Measurements from ENCODE around the gene C1QB.
"Not testable (repeated sequence)": the region's sequence is repeated elsewhere in the genome, so short reads cannot be mapped to it uniquely, and the experiment has no call there.

C1QB gene

DNA sequence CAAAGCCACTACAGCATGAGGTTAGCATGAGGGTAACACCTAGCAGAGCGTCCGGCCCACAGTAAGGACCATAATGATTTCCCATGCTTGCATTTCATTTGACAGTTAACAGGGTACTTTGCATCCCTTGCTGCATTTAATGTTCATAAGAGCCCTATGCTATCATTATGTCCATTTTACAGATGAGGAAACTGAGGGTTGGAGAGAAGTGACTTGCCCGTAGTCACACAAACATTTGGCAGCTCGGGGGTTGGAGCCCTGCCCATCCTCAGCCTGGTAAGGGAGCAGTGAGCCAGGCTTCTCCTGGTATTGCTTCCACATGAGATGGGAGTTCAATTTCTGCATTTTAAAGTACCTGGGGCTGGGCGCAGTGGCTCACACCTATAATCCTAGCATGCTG is 41.1 kb downstream of the C1QB start:
- no peak for DNase-seq (ENCODE audit: low read depth in 2 of 2)

DNA sequence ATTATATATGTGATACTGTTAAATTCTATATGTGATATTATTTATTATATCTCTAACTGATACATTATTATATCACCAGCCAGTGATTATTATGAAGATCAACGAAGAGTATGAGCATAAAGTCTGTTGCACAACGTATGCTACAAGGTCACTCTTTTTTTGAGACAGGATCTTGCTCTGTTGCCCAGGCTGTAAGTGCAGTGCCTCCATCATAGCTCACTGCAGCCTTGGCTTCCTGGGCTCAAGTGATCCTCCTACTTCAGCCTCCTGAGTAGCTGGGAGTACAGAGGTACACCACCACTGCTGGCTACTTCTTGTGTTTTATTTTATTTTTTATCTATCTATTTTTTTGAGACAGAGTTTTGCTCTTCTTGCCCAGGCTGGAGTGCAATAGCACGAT is 43.6 kb downstream of the C1QB start:
- DNase-seq (ENCODE audit: low read depth in 2 of 2), result no peak

- no peak for DNase-seq (ENCODE audit: low read depth in 2 of 2)
Measured at GRCh38 chr1:22697980-22698379, 44.9 kb downstream of the C1QB start.

- no peak for DNase-seq (ENCODE audit: low read depth in 2 of 2)
Measured at GRCh38 chr1:22699681-22700520, 46.9 kb downstream of the C1QB start.

DNA sequence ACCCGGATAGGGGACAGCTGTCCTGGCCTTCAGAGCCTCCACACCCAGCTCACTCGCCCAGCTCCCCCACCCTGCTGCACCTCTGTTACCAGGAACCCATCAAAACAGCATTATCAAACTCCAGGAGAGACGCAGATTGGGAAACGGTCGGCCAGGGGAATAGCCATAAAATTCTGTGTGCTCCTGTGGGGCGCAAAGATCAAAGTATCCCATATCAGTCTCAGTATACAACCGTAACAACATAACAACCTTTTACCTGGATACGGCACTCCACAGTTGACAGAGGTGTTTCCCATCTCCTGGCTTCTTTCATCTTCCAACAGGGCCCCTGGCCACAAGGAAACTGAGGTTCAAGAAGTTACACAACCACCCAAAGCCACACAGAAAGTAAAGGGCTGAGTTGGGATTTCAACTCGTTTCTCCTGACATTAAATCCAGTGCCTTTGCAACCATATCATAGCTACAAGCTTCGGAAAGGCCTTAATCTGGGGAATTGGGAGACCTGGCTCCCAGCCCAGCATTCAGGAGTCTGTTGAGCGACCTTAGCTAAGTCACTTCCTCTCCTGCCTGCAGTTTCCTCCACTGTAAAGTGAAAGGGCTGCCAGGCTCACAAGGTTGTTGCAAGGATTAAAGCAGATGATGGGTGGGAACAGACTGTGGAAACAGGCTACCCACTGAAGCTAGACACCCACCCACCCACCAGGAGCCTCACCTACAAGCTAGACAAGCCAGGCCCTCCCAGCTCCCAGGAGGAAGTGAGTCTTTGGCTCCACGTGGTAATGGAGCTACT is 49.5 kb downstream of the C1QB start:
- no peak for DNase-seq (ENCODE audit: low read depth in 2 of 2)

- peak; percentile 52 to 78 for DNase-seq (ENCODE audit: low read depth in 2 of 2)
Measured at GRCh38 chr1:22704440-22705067, 51.5 kb downstream of the C1QB start.

- DNase-seq (ENCODE audit: low read depth in 2 of 2), result no peak
Measured at GRCh38 chr1:22705586-22705985, 52.5 kb downstream of the C1QB start.

GRCh38 chr1:22706100-22706499 is 53.1 kb downstream of the C1QB start:
- DNase-seq (ENCODE audit: low read depth in 2 of 2), result not testable (repeated sequence)

DNA sequence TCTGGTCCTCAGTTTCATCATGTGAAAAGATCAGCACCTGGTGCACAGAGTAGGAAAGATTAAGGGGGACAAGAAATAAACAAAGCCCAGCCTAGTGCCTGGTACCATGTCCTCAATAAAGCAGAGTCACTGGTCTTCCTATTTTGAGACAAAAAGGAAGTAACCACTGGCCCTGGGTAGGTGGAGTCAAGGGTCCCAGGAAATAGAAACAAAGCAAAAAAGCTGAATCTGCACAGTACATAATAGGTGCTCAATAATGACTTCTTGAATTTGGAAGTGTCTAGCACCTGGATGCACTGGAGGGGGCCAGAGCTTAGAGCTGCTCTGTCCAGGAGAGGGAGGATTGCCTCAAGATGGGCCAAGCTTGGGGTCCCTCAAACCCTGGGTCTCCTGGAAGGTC is 55.7 kb downstream of the C1QB start:
- DNase-seq (ENCODE audit: low read depth in 2 of 2), result no peak

DNA sequence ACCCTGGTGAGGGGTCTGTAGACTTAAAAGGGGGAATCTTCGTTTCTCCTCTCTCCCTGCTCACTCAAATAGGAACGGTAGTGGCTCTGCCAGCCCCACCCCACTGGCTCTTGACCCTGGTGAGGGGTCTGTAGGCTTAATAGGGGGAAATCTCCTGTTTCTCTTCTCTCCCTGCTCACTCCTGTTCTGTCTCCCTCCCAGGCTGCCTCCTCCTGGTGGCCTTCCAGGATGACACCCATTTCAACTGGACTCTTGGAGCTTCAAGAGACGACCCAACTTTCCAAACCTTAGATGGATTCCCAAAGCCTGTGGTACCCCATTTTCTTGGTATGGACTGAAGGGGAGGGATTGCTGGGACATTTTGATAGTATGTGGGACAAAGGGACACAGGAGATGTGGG is 56.2 kb downstream of the C1QB start:
- DNase-seq (ENCODE audit: low read depth in 2 of 2), result no peak

- DNase-seq (ENCODE audit: low read depth in 2 of 2), result peak in 1 of 2 experiments; percentile 15
Measured at GRCh38 chr1:22709891-22710700, 57.1 kb downstream of the C1QB start.

DNA sequence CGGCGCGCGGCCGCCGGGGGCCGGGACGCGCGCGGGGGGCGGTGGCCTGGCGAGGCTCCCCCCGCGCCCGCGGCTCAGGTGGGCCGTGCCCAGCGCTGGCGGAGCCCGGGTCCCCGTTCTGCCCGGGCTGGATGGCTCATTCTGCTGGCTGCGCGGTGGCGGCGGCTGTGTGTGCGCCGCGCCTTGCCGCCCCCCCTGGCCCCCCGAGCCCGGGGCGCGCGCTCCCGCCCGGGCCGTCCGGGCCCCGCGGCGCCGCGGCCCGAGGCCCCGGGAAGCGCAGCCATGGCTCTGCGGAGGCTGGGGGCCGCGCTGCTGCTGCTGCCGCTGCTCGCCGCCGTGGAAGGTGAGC is 57.6 kb downstream of the C1QB start, which contains the start of gene EPHB2:
TSS of gene EPHB2 (plus strand) at position 139 of the 349 bp plus-strand sequence. CDS start at position 283, 144 bp downstream.
- DNase-seq (ENCODE audit: low read depth in 2 of 2), result no peak

DNA sequence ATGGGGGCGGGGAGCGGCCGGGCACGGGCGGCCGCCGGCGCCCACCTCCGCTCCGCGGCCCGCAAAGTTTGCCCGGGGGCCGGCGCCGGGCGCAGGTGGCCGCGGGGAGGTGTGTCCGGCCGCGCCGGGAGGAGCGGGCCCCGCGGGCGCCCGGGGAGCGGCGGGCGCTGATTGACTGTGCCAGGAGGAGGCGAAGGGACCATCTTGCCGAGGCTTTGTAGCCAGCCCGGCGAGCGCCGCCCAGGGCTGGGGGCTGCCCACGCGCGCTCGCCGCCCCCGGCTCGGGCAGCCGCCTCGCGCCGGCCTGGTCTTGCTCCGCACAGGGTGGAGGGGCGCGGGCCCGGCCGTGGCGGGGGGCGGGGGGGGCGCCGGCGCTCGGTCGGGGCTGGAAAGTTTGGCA is 58.0 kb downstream of the C1QB start:
- DNase-seq (ENCODE audit: low read depth in 2 of 2), result no peak

Data from stimulated activated CD4-positive, alpha-beta T cell treated with anti-CD3 and anti-CD28 coated beads, Interleukin-12 subunit alpha, Interleukin-12 subunit beta, amount 100 ng/mL, for 24 hours (primary cell).